Gastrocnemius medialis (tissue), 4 donors: ENCODE results near the gene SPAG4.

ENCODE experiments used
- CTCF ChIP-seq, 5 experiments: fragments of 450-650 bp in 3 of 5; fragments of 200-600 bp in 2 of 5; sonication (generic) in 2 of 5; IDR thresholded peaks in 4 of 5; conservative IDR thresholded peaks in 1 of 5; 1 replicate in 4 of 5; 2 replicates in 1 of 5; pipeline ENCODE4 v1.5.1; 2016 to 2019; ENCODE audit warnings: antibody characterized with exemption in 5 of 5, mild to moderate bottlenecking in 3 of 5, moderate library complexity in 3 of 5
- POLR2A ChIP-seq, 2 donors: fragments of 450-650 bp; IDR thresholded peaks; one replicate each; pipeline ENCODE4 v1.6.1; 2017; ENCODE audit warnings: antibody characterized with exemption in 2 of 2, mild to moderate bottlenecking in 2 of 2, moderate library complexity in 2 of 2

- no peak for TF ChIP-seq CTCF (IDR thresholded peaks at IDR 0.05 in 4 of 5, conservative IDR thresholded peaks at IDR 0.05 in 1 of 5)
- TF ChIP-seq POLR2A (IDR thresholded peaks at IDR 0.05): no peak
These were observed 20.0 kb downstream of the SPAG4 start for GRCh38 chr20:35635652-35636051.
